Measurements from ENCODE around the gene BANK1. TPM values are rescaled to one million over a fixed set of nuclear protein-coding genes. Genes with fewer than 3 reads are reported as not detected.
A peak's percentile ranks its signal among the peaks of the same experiment; 100 is the strongest.

Gene BANK1
- total RNA-seq, 1 experiment from 2014 or later, result 1.1 TPM

DNA sequence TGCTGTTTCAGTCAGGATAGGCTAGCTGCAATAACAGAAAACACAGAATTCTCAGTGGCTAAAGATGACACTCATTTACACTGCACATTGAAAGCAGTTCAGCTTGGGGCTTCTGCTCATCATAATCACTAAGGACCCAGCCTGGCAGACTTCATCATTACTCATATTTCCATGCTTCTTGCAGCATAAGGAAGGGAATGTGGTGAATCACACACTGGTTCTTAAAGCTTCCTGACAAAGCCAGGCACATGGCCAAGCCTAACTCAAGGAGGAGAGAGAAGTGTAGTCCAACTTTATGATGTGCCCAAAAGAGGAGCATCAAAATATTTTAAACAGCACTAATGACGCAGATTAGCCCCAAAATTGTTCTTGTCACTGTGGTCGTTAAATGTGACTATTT lies 186.5 kb downstream of the BANK1 start:
- in situ Hi-C loops (cut with HindIII; ENCODE audit: low pct_unique_long_range_greater_than_20kb, low sequenced_read_pairs), result no loop called here
- DNase-seq (ENCODE audit: low read depth), result peak; percentile 63

DNA sequence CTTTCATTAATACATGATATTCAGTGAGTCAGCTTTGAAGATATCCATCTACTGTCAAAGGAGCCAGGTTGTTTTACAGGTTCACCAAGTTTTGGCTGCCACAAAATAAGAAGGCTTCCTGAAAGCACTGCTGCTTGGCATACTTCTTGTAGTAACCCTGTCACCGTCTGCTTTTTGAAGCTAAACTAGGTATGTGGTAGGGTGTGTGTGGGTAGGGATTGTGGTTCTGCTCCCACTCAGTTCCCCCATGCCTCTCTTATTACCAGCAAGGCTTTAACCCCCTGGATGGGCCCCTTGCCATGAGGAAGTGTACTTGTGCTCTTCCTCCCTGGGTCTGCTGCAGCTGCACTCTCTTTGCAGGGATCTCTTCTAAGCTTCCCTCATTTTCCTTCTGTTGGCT lies 191.2 kb downstream of the BANK1 start:
- in situ Hi-C loops (cut with HindIII; ENCODE audit: low pct_unique_long_range_greater_than_20kb, low sequenced_read_pairs), result no loop called here
- DNase-seq (ENCODE audit: low read depth), result no peak

DNA sequence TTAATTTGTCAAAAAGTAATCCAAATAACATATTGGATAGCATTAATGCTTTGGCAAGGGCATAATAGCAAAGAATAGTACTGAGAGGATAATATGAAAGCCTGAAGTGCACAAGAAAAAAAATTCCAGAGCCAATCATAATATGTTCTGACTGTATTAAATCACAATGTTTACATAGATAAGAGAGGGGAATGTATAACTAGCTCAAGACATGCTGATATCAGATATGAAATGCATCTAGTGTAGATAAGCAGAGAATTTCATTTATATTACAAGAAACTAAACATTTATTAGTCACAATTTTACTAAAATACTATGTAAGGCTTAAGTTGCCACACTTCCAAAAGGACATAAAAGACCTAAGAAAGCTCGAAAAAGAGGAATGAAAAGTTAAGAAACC lies 193.3 kb downstream of the BANK1 start:
- in situ Hi-C loops (cut with HindIII; ENCODE audit: low pct_unique_long_range_greater_than_20kb, low sequenced_read_pairs), result no loop called here

DNA sequence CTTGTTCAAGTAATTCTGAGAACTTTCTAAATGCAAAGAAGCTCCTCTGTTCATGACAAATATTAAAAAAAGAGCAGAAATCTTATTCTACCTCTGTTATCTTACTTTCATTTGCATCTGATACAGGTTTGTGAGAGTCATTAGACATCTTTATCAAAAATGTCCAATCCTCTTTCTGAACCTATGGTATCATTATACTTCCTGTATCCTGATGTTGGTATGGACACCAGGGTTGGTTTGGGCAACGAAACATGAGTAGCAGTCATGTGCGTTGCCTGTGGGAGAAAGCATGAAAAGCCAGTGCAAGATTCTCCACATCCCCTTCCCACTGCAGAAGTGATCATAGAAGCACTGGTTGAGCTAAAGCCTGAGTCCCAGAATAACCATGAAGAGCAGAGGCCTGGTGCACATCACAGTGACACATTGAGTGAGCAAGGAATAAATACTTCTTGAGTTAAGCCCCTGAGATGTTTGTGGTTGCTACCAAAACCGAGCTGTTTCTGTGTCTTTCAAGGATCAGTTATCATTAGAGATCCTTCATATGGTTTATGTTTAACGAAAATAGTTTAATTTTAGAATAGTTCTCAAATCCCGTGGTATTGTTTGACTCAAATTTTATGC lies 197.2 kb downstream of the BANK1 start:
- no peak for DNase-seq (ENCODE audit: low read depth)
- in situ Hi-C loops (cut with HindIII; ENCODE audit: low pct_unique_long_range_greater_than_20kb, low sequenced_read_pairs), result no loop called here

More for the DNA sequence above, 193.3 kb downstream of the BANK1 start:
- DNase-seq (ENCODE audit: low read depth), result no peak

DNA sequence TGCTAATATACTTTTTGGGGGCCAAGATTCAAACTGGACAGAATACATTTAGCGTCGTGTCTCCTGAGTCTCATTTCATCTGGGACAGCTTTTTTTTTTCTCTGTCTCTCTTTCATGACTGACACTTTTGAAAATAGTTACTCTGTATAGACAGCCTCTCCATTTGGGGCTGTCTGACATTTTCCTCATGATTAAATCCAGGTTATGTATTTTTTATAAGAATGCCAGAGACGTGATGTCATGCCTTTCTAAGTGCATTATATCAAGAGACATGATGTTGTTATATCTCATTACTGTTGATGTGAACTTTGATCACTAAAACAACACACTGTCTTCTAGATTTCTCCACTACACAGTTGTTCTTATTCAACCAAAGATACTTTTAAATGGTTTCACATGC lies 199.0 kb downstream of the BANK1 start:
- peak; percentile 23 for DNase-seq (ENCODE audit: low read depth)
- in situ Hi-C loops (cut with HindIII; ENCODE audit: low pct_unique_long_range_greater_than_20kb, low sequenced_read_pairs), result no loop called here

DNA sequence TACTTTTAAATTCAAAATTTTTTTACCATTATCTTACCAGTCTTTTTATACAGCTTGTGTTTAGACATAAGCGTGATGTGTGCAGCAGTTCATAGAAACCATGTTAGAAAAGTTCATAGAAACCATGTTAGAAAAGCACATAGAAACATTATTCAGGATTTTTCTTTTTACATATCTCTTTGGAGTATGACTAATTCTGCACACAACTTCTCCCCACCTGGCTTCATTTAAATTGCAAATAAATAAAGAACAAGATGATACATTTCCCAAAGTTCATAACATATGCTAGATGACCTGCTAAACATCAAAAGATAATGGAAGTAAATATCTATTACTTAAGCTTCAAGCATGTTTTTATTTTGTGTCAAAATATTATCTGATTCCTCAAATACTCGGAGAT lies 201.9 kb downstream of the BANK1 start:
- in situ Hi-C loops (cut with HindIII; ENCODE audit: low pct_unique_long_range_greater_than_20kb, low sequenced_read_pairs), result no loop called here
- DNase-seq (ENCODE audit: low read depth), result no peak

DNA sequence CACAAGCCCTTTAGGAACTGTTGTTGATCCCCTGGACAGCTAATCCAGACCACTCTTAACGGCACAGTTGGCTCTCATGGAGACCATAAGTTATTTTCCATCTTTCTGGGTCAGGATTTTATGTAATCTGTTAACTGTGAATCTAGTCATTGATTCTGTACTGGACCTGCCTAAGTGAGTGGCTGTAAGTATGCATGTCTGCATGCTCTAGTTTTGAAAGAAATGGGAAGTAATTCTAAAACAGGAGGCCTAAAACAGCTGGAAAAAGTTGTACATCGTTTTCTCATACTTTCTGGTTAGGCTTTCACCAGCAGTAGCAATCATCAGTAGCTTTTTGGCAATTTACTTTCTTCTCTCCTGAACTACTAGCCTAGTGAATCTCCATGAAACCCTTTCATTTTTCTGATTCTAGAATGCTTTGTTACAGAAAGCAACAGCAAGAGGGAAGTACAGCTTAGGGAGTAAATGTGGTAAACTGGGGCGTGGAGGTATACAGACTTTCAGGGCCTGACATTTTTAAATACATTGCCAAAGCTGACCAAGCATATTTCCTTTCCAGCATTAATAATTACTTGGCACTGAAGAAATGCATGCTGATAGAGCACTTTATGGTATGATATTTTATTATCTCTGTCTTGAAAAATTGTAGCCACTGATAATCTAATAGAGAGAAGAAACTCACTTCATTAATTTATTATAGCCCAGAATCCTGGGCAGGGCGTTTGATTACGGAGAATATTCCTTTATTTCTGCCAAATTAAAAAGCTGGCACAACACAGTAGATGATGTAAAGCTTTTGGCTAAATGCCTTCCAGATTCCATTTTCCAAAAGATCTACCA lies 202.7 kb downstream of the BANK1 start:
- in situ Hi-C loops (cut with HindIII; ENCODE audit: low pct_unique_long_range_greater_than_20kb, low sequenced_read_pairs), result no loop called here
- DNase-seq (ENCODE audit: low read depth), result no peak

DNA sequence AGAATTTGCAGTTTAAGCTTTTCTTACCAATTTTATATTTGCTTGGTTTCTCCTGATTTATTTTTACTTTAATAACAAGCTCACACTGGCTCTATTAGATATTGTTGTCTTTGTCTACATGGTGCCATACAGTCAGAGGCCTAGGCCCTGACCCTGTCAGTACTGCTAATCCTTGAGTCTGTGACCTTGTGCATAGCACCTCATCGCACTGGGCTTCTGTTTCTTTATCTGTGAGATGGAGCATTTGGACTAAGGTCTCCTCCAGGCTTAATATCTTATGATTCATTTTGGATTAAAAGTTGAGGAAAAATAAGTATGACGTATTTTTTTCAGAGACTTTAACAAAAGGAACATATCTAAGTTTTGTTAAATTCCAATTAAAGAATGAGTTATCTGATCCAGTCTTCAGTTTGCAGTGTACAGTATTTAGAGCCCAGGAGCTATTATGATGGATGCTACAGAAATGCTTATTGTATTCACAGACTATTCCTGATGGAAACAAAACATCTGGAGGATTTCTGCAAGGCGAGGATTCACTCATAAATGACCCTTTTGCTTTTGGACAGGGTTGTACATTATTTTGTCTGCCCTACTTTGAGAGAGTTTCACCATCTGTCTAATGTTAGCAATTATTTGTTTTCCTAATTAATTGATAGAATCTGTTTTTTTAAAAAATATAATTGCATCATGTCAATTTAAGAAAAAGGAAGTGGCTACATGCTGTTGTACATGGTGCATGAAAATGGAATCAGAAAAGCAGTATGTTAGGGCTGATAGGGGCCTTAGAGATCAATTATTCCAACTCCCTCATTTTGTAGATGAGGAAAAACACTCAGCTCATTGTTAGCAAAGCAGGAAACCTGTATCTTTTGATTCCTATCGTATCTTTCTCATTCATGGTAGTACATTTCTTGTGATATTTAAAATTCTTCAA lies 203.6 kb downstream of the BANK1 start:
- DNase-seq (ENCODE audit: low read depth), result no peak
- in situ Hi-C loops (cut with HindIII; ENCODE audit: low pct_unique_long_range_greater_than_20kb, low sequenced_read_pairs), result no loop called here

DNA sequence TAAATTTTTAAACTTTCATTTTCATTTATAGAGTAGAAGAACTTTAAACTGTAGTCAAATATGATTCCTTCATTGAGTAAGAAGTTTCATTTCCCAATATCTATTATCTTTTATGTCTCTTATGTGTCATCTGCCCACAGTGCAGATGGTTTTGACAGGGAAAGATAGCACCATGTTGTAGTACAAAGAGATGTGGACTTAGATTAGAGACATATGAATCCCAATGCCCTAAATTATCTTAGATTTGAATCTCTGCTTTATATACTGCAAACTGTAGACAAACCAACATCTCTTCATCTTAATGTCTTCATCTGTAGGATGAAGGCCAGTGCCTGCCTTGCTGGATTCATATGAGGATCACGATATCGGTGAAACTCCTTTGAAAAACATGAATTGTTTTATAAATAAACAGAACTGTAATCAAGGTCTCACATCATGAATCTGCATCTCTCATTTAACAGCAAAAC lies 217.5 kb downstream of the BANK1 start:
- in situ Hi-C loops (cut with HindIII; ENCODE audit: low pct_unique_long_range_greater_than_20kb, low sequenced_read_pairs), result no loop called here
- no peak for DNase-seq (ENCODE audit: low read depth)

DNA sequence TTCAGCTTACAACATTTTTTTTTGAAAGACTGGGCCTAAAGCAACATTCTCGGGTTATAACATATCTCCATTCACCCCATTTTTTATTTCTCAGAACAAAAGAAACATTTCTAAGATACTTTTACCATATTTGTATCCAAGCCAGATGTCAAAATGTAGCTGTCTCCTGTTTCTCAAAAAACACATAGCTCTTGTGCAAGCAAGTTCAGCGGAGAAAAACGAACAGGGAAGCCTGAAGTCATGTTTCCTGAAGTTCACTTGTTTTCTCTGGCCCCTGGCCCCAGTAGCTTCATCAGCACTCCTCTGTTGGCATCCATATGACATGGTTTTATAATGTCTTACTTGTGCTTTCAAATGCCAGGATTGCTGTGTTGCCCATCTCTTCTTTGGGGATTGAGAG lies 218.2 kb downstream of the BANK1 start:
- in situ Hi-C loops (cut with HindIII; ENCODE audit: low pct_unique_long_range_greater_than_20kb, low sequenced_read_pairs), result no loop called here

DNA sequence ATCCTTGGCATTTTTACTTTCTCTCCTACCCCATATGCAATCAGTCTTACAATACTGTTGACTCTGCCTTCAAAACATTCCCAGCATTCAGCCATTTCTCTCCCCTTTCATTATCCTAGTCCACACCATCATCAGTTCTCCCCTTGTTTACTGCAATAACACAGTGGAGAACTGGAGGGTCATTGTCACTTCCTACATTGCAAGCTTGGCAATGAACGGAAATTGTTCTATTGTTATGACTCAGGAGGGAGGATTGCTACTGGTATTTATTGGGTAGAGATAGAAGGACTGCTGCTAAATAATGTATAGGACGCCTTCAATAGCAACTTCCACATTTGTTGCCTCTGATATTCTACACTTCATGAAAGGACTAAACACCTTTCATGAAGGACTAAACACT lies 231.8 kb downstream of the BANK1 start:
- no peak for DNase-seq (ENCODE audit: low read depth)
- in situ Hi-C loops (cut with HindIII; ENCODE audit: low pct_unique_long_range_greater_than_20kb, low sequenced_read_pairs), result no loop called here

More for the DNA sequence above, 218.2 kb downstream of the BANK1 start:
- DNase-seq (ENCODE audit: low read depth), result no peak

DNA sequence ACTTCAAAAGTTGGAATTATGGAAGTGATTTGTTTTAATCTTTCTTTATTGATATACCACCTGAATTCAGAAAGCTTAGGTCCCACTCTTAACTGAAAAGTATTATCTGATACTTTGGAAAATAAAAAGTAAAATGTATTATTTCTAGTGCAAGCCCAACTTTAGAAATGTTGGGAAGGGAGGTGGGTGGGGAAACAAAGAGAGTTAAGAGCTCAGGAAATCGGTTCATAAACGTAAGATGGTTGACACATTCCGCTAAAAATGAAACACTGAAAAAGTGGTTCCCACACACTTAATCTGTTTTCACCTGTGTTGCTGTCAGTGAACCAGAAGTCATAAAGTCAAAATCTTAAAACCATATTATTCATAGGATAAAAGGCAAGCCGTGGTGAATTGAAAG lies 237.4 kb downstream of the BANK1 start:
- in situ Hi-C loops (cut with HindIII; ENCODE audit: low pct_unique_long_range_greater_than_20kb, low sequenced_read_pairs), result no loop called here
- no peak for DNase-seq (ENCODE audit: low read depth)

DNA sequence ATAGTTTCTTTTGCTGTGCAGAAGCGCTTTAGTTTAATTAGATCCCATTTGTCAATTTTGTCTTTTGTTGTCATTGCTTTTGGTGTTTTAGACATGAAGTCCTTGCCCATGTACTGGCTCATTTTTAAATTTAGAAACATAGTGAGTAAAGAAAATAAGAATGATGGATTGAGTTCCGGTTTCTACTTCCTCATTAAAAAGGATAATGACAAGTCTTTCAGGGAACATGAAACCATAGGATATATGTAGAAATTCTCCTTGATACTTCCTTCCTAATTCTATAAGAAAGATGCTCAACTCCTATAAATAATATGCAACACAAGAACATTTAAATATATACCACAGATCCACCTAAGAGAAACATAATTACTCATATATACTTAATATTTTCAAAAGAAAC lies 240.9 kb downstream of the BANK1 start:
- in situ Hi-C loops (cut with HindIII; ENCODE audit: low pct_unique_long_range_greater_than_20kb, low sequenced_read_pairs), result no loop called here
- no peak for DNase-seq (ENCODE audit: low read depth)

DNA sequence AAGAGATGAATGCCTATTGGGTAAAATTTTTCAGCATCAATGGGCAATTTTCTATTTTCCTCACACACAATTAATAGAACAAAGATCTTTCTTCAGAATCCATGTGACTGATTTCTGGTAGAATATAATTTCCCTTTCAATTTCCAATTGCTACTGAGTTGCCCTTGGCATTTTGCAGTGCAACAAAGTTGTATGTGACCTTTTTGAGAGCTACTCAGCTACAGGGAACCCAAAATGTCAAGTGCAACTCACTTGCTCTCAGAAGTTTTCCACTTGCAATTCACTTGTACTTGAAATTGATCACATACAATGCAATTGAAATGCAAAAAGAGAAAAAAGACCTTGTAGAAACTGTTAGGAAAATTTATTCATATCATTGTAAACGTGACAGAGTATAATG lies 245.5 kb downstream of the BANK1 start:
- in situ Hi-C loops (cut with HindIII; ENCODE audit: low pct_unique_long_range_greater_than_20kb, low sequenced_read_pairs), result no loop called here
- no peak for DNase-seq (ENCODE audit: low read depth)

DNA sequence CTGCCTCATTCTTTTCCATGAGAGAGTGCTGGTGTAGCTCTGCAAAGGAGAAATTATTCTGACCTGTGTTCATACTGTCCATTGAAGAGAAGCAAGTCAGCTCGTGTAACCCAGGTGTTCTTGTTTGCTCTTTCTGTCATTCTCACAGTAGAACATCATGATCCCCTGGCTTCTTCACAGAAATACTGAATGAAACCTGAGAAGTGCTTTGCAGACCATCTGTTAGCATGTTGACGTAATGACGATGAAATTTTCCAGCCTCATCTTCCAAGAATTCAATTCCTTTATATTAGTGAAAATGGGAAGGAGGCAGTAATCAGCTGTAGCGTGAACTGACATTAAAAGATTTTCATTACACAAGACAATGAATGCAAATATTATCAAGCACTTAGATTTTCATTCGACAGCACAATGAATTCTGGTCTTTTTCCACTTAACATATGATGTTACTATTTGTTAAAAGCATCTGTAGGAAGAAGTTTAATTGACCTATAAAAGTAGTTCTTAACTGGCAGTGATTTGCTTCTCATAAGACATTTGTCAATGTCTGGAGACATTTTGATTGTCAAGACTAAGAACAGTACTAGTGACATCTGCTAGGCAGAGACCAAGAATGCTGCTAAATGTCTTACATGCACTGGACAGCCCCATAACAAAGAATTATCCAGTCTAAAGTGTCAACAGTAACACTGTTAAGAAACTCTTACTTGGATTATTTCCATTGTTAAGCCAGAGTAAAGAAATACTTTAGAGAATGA lies 246.3 kb downstream of the BANK1 start:
- no peak for DNase-seq (ENCODE audit: low read depth)

DNA sequence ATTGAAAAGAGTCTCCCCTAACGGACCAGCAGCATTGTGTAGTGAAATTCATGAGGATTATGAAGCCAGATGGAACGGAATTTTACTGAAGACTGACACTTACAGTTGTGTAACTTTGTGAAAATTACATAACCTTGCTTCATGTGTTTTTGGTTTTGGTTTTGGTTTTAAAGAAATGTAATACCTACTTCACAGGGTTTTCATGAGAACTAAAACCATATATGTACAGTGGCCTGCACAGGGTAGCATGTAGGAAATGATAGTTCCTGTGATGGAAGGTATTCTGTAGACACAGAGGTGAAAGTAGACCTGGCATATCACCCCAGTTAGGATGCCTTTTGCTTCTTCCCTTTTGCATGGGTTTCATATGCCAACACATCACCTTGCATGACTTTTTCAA lies 247.0 kb downstream of the BANK1 start:
- in situ Hi-C loops (cut with HindIII; ENCODE audit: low pct_unique_long_range_greater_than_20kb, low sequenced_read_pairs), result no loop called here
- DNase-seq (ENCODE audit: low read depth), result no peak

More for the DNA sequence above, 246.3 kb downstream of the BANK1 start:
- in situ Hi-C loops (cut with HindIII; ENCODE audit: low pct_unique_long_range_greater_than_20kb, low sequenced_read_pairs), result no loop called here

DNA sequence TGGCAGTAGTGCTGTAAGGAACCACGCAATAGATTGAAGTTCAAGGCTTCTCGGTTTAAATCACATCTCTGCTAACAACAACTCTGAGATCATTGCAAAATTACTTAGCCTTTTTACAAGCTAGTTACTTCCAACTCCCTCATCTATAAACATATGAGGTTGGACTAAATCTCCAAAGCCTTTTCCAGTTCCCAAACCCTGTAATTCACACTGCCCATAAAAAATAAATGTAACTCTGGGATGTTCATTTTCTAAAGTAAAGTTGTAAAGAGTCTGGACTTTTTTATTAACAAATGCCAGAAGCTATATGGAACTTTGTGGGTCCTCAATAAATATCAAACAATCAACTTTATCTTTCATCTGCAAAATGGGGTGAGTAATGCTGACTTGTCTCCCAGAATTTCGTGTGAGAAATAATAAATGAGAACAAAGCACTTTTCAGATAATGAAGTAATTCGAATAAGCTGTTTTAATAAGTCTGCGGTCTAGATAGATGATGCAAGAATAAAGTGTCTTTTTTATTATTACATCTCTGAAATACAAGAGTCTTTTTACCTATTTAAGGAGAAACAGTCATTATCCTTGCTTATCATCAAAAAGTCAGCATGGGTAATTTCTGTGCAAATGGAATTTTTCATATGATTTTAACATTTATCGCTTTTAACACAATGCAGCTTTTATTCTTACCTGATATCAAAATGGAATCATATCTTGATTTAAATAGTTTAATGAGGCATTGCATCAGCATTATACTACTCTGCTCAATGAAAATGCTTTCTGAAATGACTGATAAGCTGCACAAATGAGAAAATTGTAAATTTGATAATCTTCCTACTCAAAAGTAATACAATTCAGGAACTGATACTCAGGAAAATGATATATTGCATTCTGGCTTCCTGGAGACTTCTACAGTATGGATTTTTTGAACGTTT lies 252.6 kb downstream of the BANK1 start:
- no peak for DNase-seq (ENCODE audit: low read depth)
- in situ Hi-C loops (cut with HindIII; ENCODE audit: low pct_unique_long_range_greater_than_20kb, low sequenced_read_pairs), result no loop called here
